GM23338 (cell line): ENCODE results near the gene PCYT1A. TPM values are rescaled to one million over a fixed set of nuclear protein-coding genes. Genes with fewer than 3 reads are reported as not detected.
A peak's percentile ranks its signal among the peaks of the same experiment; 100 is the strongest.

Source experiments
- ATAC-seq: fragments of 200-7000 bp; cut with Tn5 transposase; 3 replicates; pipeline ENCODE4 v1.9.1; 2020
- DNase-seq: peaks from one replicate; pipeline ENCODE4 v3.0.0-alpha.2; 2015; ENCODE audit warnings: low spot score
- H2AFZ ChIP-seq: fragments of 200-600 bp; sonication (generic); 2 replicates; pipeline ENCODE4 v1.8.0; 2016; ENCODE audit warnings: antibody characterized with exemption, mild to moderate bottlenecking, moderate library complexity
- H3F3A ChIP-seq: fragments of 200-600 bp; sonication (generic); replicated peaks from 2 replicates; pipeline ENCODE4 v1.8.0; 2017; ENCODE audit warnings: antibody characterized with exemption, mixed run types, low read depth
- H3K27ac ChIP-seq: fragments of 200-600 bp; sonication (generic); 2 replicates; pipeline ENCODE4 v1.6.1; 2016; ENCODE audit warnings: low read depth
- H3K27me3 ChIP-seq: fragments of 200-600 bp; sonication (generic); 2 replicates; pipeline ENCODE4 v1.8.0; 2016; ENCODE audit warnings: mild to moderate bottlenecking, mixed run types, moderate library complexity; ENCODE audit not compliant: insufficient read depth
- H3K36me3 ChIP-seq: fragments of 200-600 bp; sonication (generic); 2 replicates; pipeline ENCODE4 v1.8.0; 2016; ENCODE audit warnings: mild to moderate bottlenecking; ENCODE audit not compliant: insufficient read depth
- H3K4me1 ChIP-seq: fragments of 200-600 bp; sonication (generic); 2 replicates; pipeline ENCODE4 v1.8.0; 2016; ENCODE audit warnings: mild to moderate bottlenecking, moderate library complexity; ENCODE audit not compliant: insufficient read depth
- H3K4me2 ChIP-seq: fragments of 200-600 bp; sonication (generic); 2 replicates; pipeline ENCODE4 v1.7.1; 2017; ENCODE audit warnings: mixed run types
- H3K4me3 ChIP-seq: fragments of 200-600 bp; sonication (generic); 2 replicates; pipeline ENCODE4 v1.6.1; 2016; ENCODE audit warnings: mixed run types
- H3K79me2 ChIP-seq: fragments of 200-600 bp; sonication (generic); replicated peaks from 2 replicates; pipeline ENCODE4 v1.8.0; 2017; ENCODE audit warnings: mild to moderate bottlenecking; ENCODE audit not compliant: insufficient read depth
- H3K9me2 ChIP-seq: fragments of 200-600 bp; sonication (generic); 2 replicates; pipeline ENCODE4 v1.8.0; 2017; ENCODE audit not compliant: insufficient read depth
- H4K20me1 ChIP-seq: fragments of 200-600 bp; sonication (generic); replicated peaks from 2 replicates; pipeline ENCODE4 v1.8.0; 2017; ENCODE audit warnings: mild to moderate bottlenecking; ENCODE audit not compliant: insufficient read depth
- H3K27ac Mint-ChIP-seq: 2 replicates; pipeline ENCODE4 v1.8.0; 2020; ENCODE audit warnings: inconsistent platforms, mild to moderate bottlenecking, moderate library complexity, mixed read lengths
- H3K27me3 Mint-ChIP-seq: 3 replicates; pipeline ENCODE4 v1.8.0; 2022; ENCODE audit warnings: low read depth, mild to moderate bottlenecking, moderate library complexity, mixed read lengths, inconsistent platforms; ENCODE audit not compliant: insufficient read depth, poor library complexity
- H3K36me3 Mint-ChIP-seq: 3 replicates; pipeline ENCODE4 v1.8.0; 2021; ENCODE audit warnings: low read depth, mild to moderate bottlenecking, inconsistent platforms, moderate library complexity, mixed read lengths
- H3K4me1 Mint-ChIP-seq: 3 replicates; pipeline ENCODE4 v1.8.0; 2020; ENCODE audit warnings: mild to moderate bottlenecking, inconsistent platforms, mixed read lengths
- H3K4me3 Mint-ChIP-seq: 3 replicates; pipeline ENCODE4 v1.8.0; 2021; ENCODE audit warnings: moderate library complexity, mild to moderate bottlenecking, inconsistent platforms, mixed read lengths
- H3K9me3 Mint-ChIP-seq: 3 replicates; pipeline ENCODE4 v1.8.0; 2020; ENCODE audit warnings: moderate library complexity, mild to moderate bottlenecking, inconsistent platforms, mixed read lengths
- CREB1 ChIP-seq: fragments of 250-450 bp; sonication (Bioruptor Pico); IDR thresholded peaks from 2 replicates; pipeline ENCODE4 v1.5.0; 2020; ENCODE audit warnings: low read depth, mild to moderate bottlenecking, moderate library complexity
- ETS1 ChIP-seq: IDR thresholded peaks from 2 replicates; pipeline ENCODE4 v1.6.1; 2016; ENCODE audit warnings: antibody characterized with exemption
- EZH2 ChIP-seq: fragments of 200-600 bp; sonication (generic); IDR thresholded peaks from one replicate; pipeline ENCODE4 v1.8.0; 2017; ENCODE audit warnings: antibody characterized with exemption, mild to moderate bottlenecking, low read depth; ENCODE audit not compliant: unreplicated experiment
- EZH2phosphoT487 ChIP-seq: fragments of 200-600 bp; sonication (generic); IDR thresholded peaks from one replicate; pipeline ENCODE4 v1.8.1; 2018; ENCODE audit warnings: antibody characterized with exemption; ENCODE audit not compliant: unreplicated experiment
- JUNB ChIP-seq: IDR thresholded peaks from one replicate; pipeline ENCODE4 v1.6.1; 2016; ENCODE audit warnings: antibody characterized with exemption; ENCODE audit not compliant: unreplicated experiment
- NANOG ChIP-seq: IDR thresholded peaks from 2 replicates; pipeline ENCODE4 v1.6.1; 2016; ENCODE audit warnings: antibody characterized with exemption, borderline replicate concordance
- POLR2AphosphoS5 ChIP-seq: IDR thresholded peaks from 2 replicates; pipeline ENCODE4 v1.6.1; 2016; ENCODE audit warnings: antibody characterized with exemption, low read depth
- REST ChIP-seq: IDR thresholded peaks from one replicate; pipeline ENCODE4 v1.6.1; 2018; ENCODE audit warnings: antibody characterized with exemption; ENCODE audit not compliant: unreplicated experiment
- STAT1 ChIP-seq: IDR thresholded peaks from one replicate; pipeline ENCODE4 v1.6.1; 2016; ENCODE audit warnings: antibody characterized with exemption; ENCODE audit not compliant: unreplicated experiment
- ZNF114 ChIP-seq: fragments of 250-450 bp; sonication (Bioruptor Pico); IDR thresholded peaks from 2 replicates; pipeline ENCODE4 v1.5.0; 2020; ENCODE audit warnings: mild to moderate bottlenecking, moderate library complexity
- ZNF331 ChIP-seq: fragments of 250-450 bp; sonication (Bioruptor Pico); IDR thresholded peaks from 2 replicates; pipeline ENCODE4 v1.5.0; 2020; ENCODE audit warnings: low read depth, mild to moderate bottlenecking, moderate library complexity
- polyA plus RNA-seq: library from polyadenylated mRNA; unstranded; fragments of >200 nt; fragmentation: Nextera tagmentation; extraction: Ambion mirVana; gene quantifications from 2 replicates; pipeline ENCODE4 v1.2.1, GENCODE V29; 2016
- total RNA-seq: library from RNA; depleted of rRNA; stranded (reverse); fragments of >200 nt; shearing (Covaris generic); gene quantifications from 2 replicates; pipeline ENCODE4 v1.2.3, GENCODE V29; 2014
- TF ChIP-seq, protein P1 (sequence below), 2 experiments: fragments of 200-600 bp in 1 of 2; sonication (generic) in 1 of 2; conservative IDR thresholded peaks; 2 replicates each; pipeline versions ENCODE4 v1.5.1 to v1.6.1; 2016 to 2017; ENCODE audit warnings: antibody characterized with exemption in 2 of 2, low read depth in 2 of 2, mild to moderate bottlenecking in 2 of 2, moderate library complexity in 1 of 2

PCYT1A gene
- total and polyA plus RNA-seq, 2 experiments from 2014 or later, result 11.6 to 35.8 TPM

DNA sequence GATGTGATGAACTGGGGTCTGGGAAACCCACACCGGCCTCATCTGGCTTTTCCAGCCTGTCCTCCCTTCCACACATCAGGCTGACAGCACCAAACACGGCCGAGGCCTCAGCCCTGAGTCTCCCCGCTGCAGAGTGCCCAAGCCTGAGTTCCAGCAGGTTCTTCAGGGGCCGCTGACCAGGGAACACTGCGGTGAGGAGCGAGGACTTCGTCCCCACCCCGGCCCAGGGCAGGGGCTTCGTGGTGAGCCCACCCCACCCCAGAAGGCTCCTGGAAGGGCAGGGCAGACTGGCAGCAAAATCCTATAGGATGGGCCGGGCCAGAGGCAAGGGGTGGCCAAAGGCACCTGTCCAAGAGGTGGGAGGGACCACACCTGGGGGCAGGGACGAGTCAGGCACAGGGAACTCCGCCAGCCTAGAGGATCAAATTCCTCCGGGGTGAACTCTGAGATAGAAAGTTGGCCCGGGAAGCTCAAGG lies 71.4 kb downstream of the PCYT1A start, which contains the start of gene SLC51A:
Gene SLC51A (plus strand): TSS at position 446 of the 476 bp plus-strand sequence. CDS start 179 bp downstream, outside the sequence.
- H3K36me3 Mint-ChIP-seq, result no peaks in the 10 kb centered on the region
- peaks cover 18% of the 10 kb centered on the region for H3K27me3 Mint-ChIP-seq
- peak; percentile 82 for DNase-seq
- no peaks in the 10 kb centered on the region for H3K27me3 ChIP-seq
- peaks cover 9% of the 10 kb centered on the region; the same call in 1 of the 2 replicates for H3K4me1 ChIP-seq
- H3K36me3 ChIP-seq, result no peaks in the 10 kb centered on the region; the same call in 1 of the 2 replicates
- peak within 1 kb of the TSS; percentile 98 for H2AFZ ChIP-seq
- peak; percentile 84 for ATAC-seq
- no peaks in the 10 kb centered on the region for H3K79me2 ChIP-seq
- H3K4me1 Mint-ChIP-seq, result peaks cover 25% of the 10 kb centered on the region
- H4K20me1 ChIP-seq, result no peaks in the 10 kb centered on the region
- no peaks in the 10 kb centered on the region for H3K9me2 ChIP-seq
- no peaks in the 10 kb centered on the region; the same call in 2 of the 3 replicates for H3K9me3 Mint-ChIP-seq
- peak within 1 kb of the TSS; percentile 60 for H3K4me3 ChIP-seq
- H3K4me3 Mint-ChIP-seq, result peak within 1 kb of the TSS; percentile 75
- H3K4me2 ChIP-seq, result peak within 1 kb of the TSS; percentile 89
- TF ChIP-seq NANOG (no peak), CREB1 (no peak)
- H3K27ac ChIP-seq, result no peak within 1 kb of the TSS
- no peak within 1 kb of the TSS; the same call in 1 of the 2 replicates for H3K27ac Mint-ChIP-seq
- H3F3A ChIP-seq, result peaks cover 10% of the 10 kb centered on the region; the same call in 1 of the 2 replicates

DNA sequence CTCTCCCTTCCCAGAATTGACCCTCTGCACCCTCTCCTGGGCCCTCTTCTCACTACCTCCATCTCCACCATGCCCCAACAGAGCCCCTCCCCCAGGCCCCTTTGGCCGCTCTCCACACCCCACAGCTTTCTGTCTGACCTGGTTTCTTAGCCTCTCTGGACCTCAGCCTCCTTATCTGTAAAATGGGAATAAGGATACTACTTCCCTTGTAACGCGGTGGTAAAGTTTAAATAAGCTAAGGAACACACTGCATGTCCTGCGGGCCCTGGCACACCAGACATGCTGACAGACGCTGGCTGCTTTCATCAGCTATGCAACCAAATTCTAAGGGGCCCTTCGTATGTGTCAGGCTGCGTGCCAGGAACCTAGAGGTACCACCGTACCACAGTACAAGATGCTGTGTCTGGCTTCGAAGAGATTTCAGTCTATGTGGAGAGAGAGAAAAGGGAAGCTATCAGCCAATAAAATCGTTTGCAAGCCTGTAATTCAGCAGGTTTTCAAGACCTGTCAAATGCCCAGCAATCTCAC lies 72.0 kb downstream of the PCYT1A start:
- Mint-ChIP-seq H3K27ac (no peak overlapping the region; the same call in 1 of the 2 replicates), H3K4me1 (peaks cover 31% of the 10 kb centered on the region), H3K4me3 (peak overlapping the region; percentile 75; the same call in 2 of the 3 replicates), H3K9me3 (no peaks in the 10 kb centered on the region; the same call in 2 of the 3 replicates), H3K36me3 (no peaks in the 10 kb centered on the region), H3K27me3 (peaks cover 18% of the 10 kb centered on the region)
- Histone ChIP-seq H4K20me1 (no peaks in the 10 kb centered on the region), H3K36me3 (no peaks in the 10 kb centered on the region; the same call in 1 of the 2 replicates), H3K27me3 (no peaks in the 10 kb centered on the region), H2AFZ (peak overlapping the region; percentile 97), H3K4me1 (peaks cover 9% of the 10 kb centered on the region; the same call in 1 of the 2 replicates), H3K79me2 (no peaks in the 10 kb centered on the region), H3F3A (peaks cover 10% of the 10 kb centered on the region; the same call in 1 of the 2 replicates), H3K4me3 (no peak overlapping the region), H3K9me2 (no peaks in the 10 kb centered on the region), H3K4me2 (peak overlapping the region; percentile 69), H3K27ac (no peak overlapping the region)
- DNase-seq (no peak), ATAC-seq (no peak)
- TF ChIP-seq STAT1 (no peak), EZH2 (no peak), EZH2phosphoT487 (no peak), ETS1 (no peak), CREB1 (no peak), JUNB (no peak), POLR2AphosphoS5 (no peak), ZNF331 (CRISPR knock-in tag) (no peak), ZNF114 (CRISPR knock-in tag) (no peak), REST (no peak)
- TF ChIP-seq, protein P1, sequence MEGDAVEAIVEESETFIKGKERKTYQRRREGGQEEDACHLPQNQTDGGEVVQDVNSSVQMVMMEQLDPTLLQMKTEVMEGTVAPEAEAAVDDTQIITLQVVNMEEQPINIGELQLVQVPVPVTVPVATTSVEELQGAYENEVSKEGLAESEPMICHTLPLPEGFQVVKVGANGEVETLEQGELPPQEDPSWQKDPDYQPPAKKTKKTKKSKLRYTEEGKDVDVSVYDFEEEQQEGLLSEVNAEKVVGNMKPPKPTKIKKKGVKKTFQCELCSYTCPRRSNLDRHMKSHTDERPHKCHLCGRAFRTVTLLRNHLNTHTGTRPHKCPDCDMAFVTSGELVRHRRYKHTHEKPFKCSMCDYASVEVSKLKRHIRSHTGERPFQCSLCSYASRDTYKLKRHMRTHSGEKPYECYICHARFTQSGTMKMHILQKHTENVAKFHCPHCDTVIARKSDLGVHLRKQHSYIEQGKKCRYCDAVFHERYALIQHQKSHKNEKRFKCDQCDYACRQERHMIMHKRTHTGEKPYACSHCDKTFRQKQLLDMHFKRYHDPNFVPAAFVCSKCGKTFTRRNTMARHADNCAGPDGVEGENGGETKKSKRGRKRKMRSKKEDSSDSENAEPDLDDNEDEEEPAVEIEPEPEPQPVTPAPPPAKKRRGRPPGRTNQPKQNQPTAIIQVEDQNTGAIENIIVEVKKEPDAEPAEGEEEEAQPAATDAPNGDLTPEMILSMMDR (conservative IDR thresholded peaks at IDR 0.05; ENCODE audit: low read depth in 2 of 2), result no peak
